ENCODE measurements around the gene ANAPC2. TPM values are rescaled to one million over a fixed set of nuclear protein-coding genes. Genes with fewer than 3 reads are reported as not detected.

The ANAPC2 gene
- total RNA-seq, 2 experiments from 2014 or later: 34.8 to 90.4 TPM

GRCh38 chr9:137172901-137173795, 15.2 kb downstream of the ANAPC2 start:
- H3K4me3 ChIP-seq (ENCODE audit: low read depth, low read length, poor library complexity, severe bottlenecking): no peak overlapping the region
- no peak for DNase-seq (ENCODE audit: low spot score)
- H2AFZ ChIP-seq (ENCODE audit: low read length): no peak overlapping the region
- H3K4me2 ChIP-seq (ENCODE audit: low read length): no peak overlapping the region
- no peaks in the 10 kb centered on the region for H3K9me3 ChIP-seq (ENCODE audit: low read length)
- H4K20me1 ChIP-seq (ENCODE audit: insufficient read depth, low read length): no peaks in the 10 kb centered on the region; the same call in 1 of the 2 replicates
- H3K79me2 ChIP-seq (ENCODE audit: insufficient read depth, low read depth, low read length): no peaks in the 10 kb centered on the region
- intact Hi-C loops (cut with micrococcal nuclease; ENCODE audit: unreplicated experiment): no loop called here
- ChIA-PET CTCF (ENCODE audit: unreplicated experiment) (no interaction called here), POLR2A (no interaction called here)
- TF ChIP-seq CTCF (conservative IDR thresholded peaks at IDR 0.05; ENCODE audit: low read length): no peak
- no peak for TF ChIP-seq EZH2phosphoT487 (IDR thresholded peaks at IDR 0.05; ENCODE audit: borderline replicate concordance, low read depth, low read length)
- peaks cover 8% of the 10 kb centered on the region for H3K36me3 ChIP-seq (ENCODE audit: insufficient read depth, low read length)
- no peaks in the 10 kb centered on the region for H3K9me2 ChIP-seq (ENCODE audit: insufficient read depth, low read length)
- BruUV-seq (replicated peaks): no TSS peak
- no peak overlapping the region for H3K27ac ChIP-seq (ENCODE audit: low read depth, low read length, poor library complexity, severe bottlenecking)
- H3K4me1 ChIP-seq (ENCODE audit: insufficient read depth, low read length, poor library complexity, severe bottlenecking): peaks cover 4% of the 10 kb centered on the region

- Histone ChIP-seq H3K9me2 (ENCODE audit: insufficient read depth, low read length) (no peaks in the 10 kb centered on the region), H3K36me3 (ENCODE audit: insufficient read depth, low read length) (no peaks in the 10 kb centered on the region), H3K79me2 (ENCODE audit: insufficient read depth, low read depth, low read length) (no peaks in the 10 kb centered on the region), H3K4me3 (ENCODE audit: low read depth, low read length, poor library complexity, severe bottlenecking) (no peak overlapping the region), H2AFZ (ENCODE audit: low read length) (no peak overlapping the region), H3K9me3 (ENCODE audit: low read length) (no peaks in the 10 kb centered on the region), H4K20me1 (ENCODE audit: insufficient read depth, low read length) (no peaks in the 10 kb centered on the region), H3K4me1 (ENCODE audit: insufficient read depth, low read length, poor library complexity, severe bottlenecking) (peaks cover 4% of the 10 kb centered on the region), H3K4me2 (ENCODE audit: low read length) (no peak overlapping the region), H3K27ac (ENCODE audit: low read depth, low read length, poor library complexity, severe bottlenecking) (no peak overlapping the region)
- CTCF ChIA-PET (ENCODE audit: unreplicated experiment): no interaction called here
- no peak for TF ChIP-seq EZH2phosphoT487 (IDR thresholded peaks at IDR 0.05; ENCODE audit: borderline replicate concordance, low read depth, low read length)
- no peak for TF ChIP-seq CTCF (conservative IDR thresholded peaks at IDR 0.05; ENCODE audit: low read length)
- no peak for DNase-seq (ENCODE audit: low spot score)
- intact Hi-C loops (cut with micrococcal nuclease; ENCODE audit: unreplicated experiment): no loop called here
- POLR2A ChIA-PET: no interaction called here
- no TSS peak for BruUV-seq (replicated peaks)
These were observed 17.0 kb downstream of the ANAPC2 start for GRCh38 chr9:137171149-137171900.
